HCT116 (cell line): Measurements from ENCODE around the gene SRSF11. TPM values are rescaled to one million over a fixed set of nuclear protein-coding genes. Genes with fewer than 3 reads are reported as not detected.

ENCODE experiments used
- ATAC-seq: fragments of 200-7000 bp; cut with Tn5 transposase; 2 replicates; pipeline ENCODE4 v1.9.1; 2020; ENCODE audit warnings: mild to moderate bottlenecking, moderate library complexity
- BruUV-seq: library from RNA; stranded (reverse); fragments of 400-500 nt; replicated peaks from 2 replicates; lab custom pipeline; 2021; lab: Mats Ljungman, UMichigan
- CTCF ChIA-PET: fragments of 300-600 bp; sonication (Branson Sonifier 250); formaldehyde crosslinking; loops from one replicate; lab custom pipeline; 2021; ENCODE audit warnings: antibody characterized with exemption; lab: Charles Lee
- POLR2A ChIA-PET: fragments of 300-600, 350-600 bp; sonication (Branson Sonifier 250); formaldehyde crosslinking; loops from one replicate; lab custom pipeline; 2021; ENCODE audit warnings: antibody characterized with exemption; lab: Charles Lee
- RAD21 ChIA-PET, 2 experiments: fragments of 300-600 bp; sonication (Branson Sonifier 250); formaldehyde crosslinking; loops; one replicate each; lab custom pipeline; 2023; ENCODE audit warnings: low total read pairs in 2 of 2; ENCODE audit not compliant: uncharacterized antibody in 2 of 2, unreplicated experiment in 2 of 2, low non-redundant PET in 1 of 2; lab: Charles Lee
- DNase-seq: peaks from one replicate; pipeline ENCODE4 v3.0.0-alpha.2; 2010; ENCODE audit warnings: low read depth, low spot score
- H2AFZ ChIP-seq: fragments of 200-600 bp; shearing (Covaris generic), sonication (generic); 2 replicates; pipeline ENCODE4 v1.6.1; 2017; ENCODE audit warnings: low read depth, mixed run types, mixed read lengths, antibody characterized with exemption, low read length; ENCODE audit not compliant: poor library complexity, severe bottlenecking
- H3K27ac ChIP-seq: 2 replicates; pipeline ENCODE4 v1.5.1; 2012; ENCODE audit warnings: low read depth, low read length
- H3K27me3 ChIP-seq: fragments of 200-600 bp; sonication (generic); 2 replicates; pipeline ENCODE4 v1.6.1; 2016; ENCODE audit warnings: mixed run types, low read length, mixed read lengths; ENCODE audit not compliant: insufficient read depth
- H3K36me3 ChIP-seq, 2 experiments: fragments of 200-500 bp in 1 of 2; fragments of 200-600 bp in 1 of 2; sonication (Bioruptor generic) in 1 of 2; sonication (generic) in 1 of 2; 2 replicates each; pipeline versions ENCODE4 v1.5.1 to v1.6.1; 2014 to 2016; ENCODE audit warnings: low read length in 2 of 2, inconsistent platforms in 1 of 2, mixed read lengths in 1 of 2, mixed run types in 1 of 2; ENCODE audit not compliant: insufficient read depth in 2 of 2, control insufficient read depth in 1 of 2
- H3K4me1 ChIP-seq, 2 experiments: fragments of 200-600 bp in 1 of 2; sonication (generic) in 1 of 2; 2 replicates each; pipeline versions ENCODE4 v1.5.1 to v1.6.1; 2012 to 2017; ENCODE audit warnings: low read length in 2 of 2, inconsistent platforms in 1 of 2, mild to moderate bottlenecking in 1 of 2, mixed read lengths in 1 of 2, mixed run types in 1 of 2, moderate library complexity in 1 of 2; ENCODE audit not compliant: insufficient read depth in 2 of 2, control insufficient read depth in 1 of 2
- H3K4me2 ChIP-seq: fragments of 200-600 bp; sonication (generic); 2 replicates; pipeline ENCODE4 v1.6.1; 2017; ENCODE audit warnings: mixed run types, low read length, mixed read lengths
- H3K4me3 ChIP-seq, 2 experiments: fragments of 200-600 bp in 1 of 2; sonication (generic) in 1 of 2; replicated peaks in 1 of 2; 2 replicates each; pipeline ENCODE4 v1.5.1; 2011 to 2016; ENCODE audit warnings: low read length in 2 of 2, control low read depth in 1 of 2, low read depth in 1 of 2, mild to moderate bottlenecking in 1 of 2, mixed read lengths in 1 of 2, mixed run types in 1 of 2
- H3K79me2 ChIP-seq: fragments of 200-600 bp; sonication (generic); 2 replicates; pipeline ENCODE4 v1.6.1; 2017; ENCODE audit warnings: mild to moderate bottlenecking, mixed run types, low read length, moderate library complexity, mixed read lengths; ENCODE audit not compliant: insufficient read depth
- H3K9ac ChIP-seq: fragments of 200-600 bp; sonication (generic); 2 replicates; pipeline ENCODE4 v1.6.1; 2016; ENCODE audit warnings: low read length, mixed read lengths
- H3K9me2 ChIP-seq: fragments of 200-600 bp; sonication (generic), shearing (Covaris generic); 2 replicates; pipeline ENCODE4 v1.6.1; 2017; ENCODE audit warnings: mixed run types, mild to moderate bottlenecking, moderate library complexity; ENCODE audit not compliant: insufficient read depth
- H3K9me3 ChIP-seq, 2 experiments: fragments of 200-500 bp in 1 of 2; fragments of 200-600 bp in 1 of 2; sonication (Bioruptor generic) in 1 of 2; sonication (generic) in 1 of 2; 2 replicates each; pipeline ENCODE4 v1.6.1; 2014 to 2017; ENCODE audit warnings: low read length in 2 of 2, mixed read lengths in 2 of 2, inconsistent platforms in 1 of 2, low read depth in 1 of 2, mild to moderate bottlenecking in 1 of 2, mixed run types in 1 of 2, moderate library complexity in 1 of 2; ENCODE audit not compliant: control insufficient read depth in 1 of 2, insufficient read depth in 1 of 2
- H4K20me1 ChIP-seq: fragments of 200-600 bp; sonication (generic), shearing (Covaris generic); 2 replicates; pipeline ENCODE4 v1.6.1; 2017; ENCODE audit warnings: mixed run types, mild to moderate bottlenecking, moderate library complexity; ENCODE audit not compliant: insufficient read depth
- CBX3 ChIP-seq: IDR thresholded peaks from 2 replicates; pipeline ENCODE4 v1.6.1; 2012; ENCODE audit warnings: low read depth
- CEBPB ChIP-seq: IDR thresholded peaks from 2 replicates; pipeline ENCODE4 v1.6.1; 2012; ENCODE audit warnings: low read depth
- EGR1 ChIP-seq: IDR thresholded peaks from 2 replicates; pipeline ENCODE4 v1.6.1; 2012; ENCODE audit warnings: low read depth
- ELF1 ChIP-seq: IDR thresholded peaks from 2 replicates; pipeline ENCODE4 v1.6.1; 2012; ENCODE audit warnings: low read depth, borderline replicate concordance
- EZH2 ChIP-seq: fragments of 200-600 bp; sonication (generic); IDR thresholded peaks from 2 replicates; pipeline ENCODE4 v1.6.1; 2017; ENCODE audit warnings: antibody characterized with exemption, mixed run types
- EZH2phosphoT487 ChIP-seq: fragments of 200-600 bp; IDR thresholded peaks from 2 replicates; pipeline ENCODE4 v1.6.1; 2018; ENCODE audit warnings: antibody characterized with exemption, borderline replicate concordance
- FOSL1 ChIP-seq: IDR thresholded peaks from 2 replicates; pipeline ENCODE4 v1.6.1; 2012; ENCODE audit warnings: low read depth
- POLR2AphosphoS5 ChIP-seq: IDR thresholded peaks from 2 replicates; pipeline ENCODE4 v1.6.1; 2011; ENCODE audit warnings: mild to moderate bottlenecking, low read depth, low read length, moderate library complexity
- RAD21 ChIP-seq: IDR thresholded peaks from 2 replicates; pipeline ENCODE4 v1.6.1; 2012; ENCODE audit warnings: low read depth, mild to moderate bottlenecking
- REST ChIP-seq: IDR thresholded peaks from 2 replicates; pipeline ENCODE4 v1.6.1; 2012; ENCODE audit warnings: low read depth
- SIN3A ChIP-seq: IDR thresholded peaks from 2 replicates; pipeline ENCODE4 v1.6.1; 2012; ENCODE audit warnings: low read depth
- YY1 ChIP-seq: IDR thresholded peaks from 2 replicates; pipeline ENCODE4 v1.6.1; 2011; ENCODE audit warnings: low read length, low read depth, moderate library complexity, mild to moderate bottlenecking; ENCODE audit not compliant: insufficient replicate concordance; ENCODE audit errors: extremely low read depth
- ZFX ChIP-seq: fragments of 450-650 bp; IDR thresholded peaks from 2 replicates; pipeline ENCODE4 v1.6.1; 2017
- ZNF274 ChIP-seq: fragments of 200-500 bp; sonication (Bioruptor generic); IDR thresholded peaks from 2 replicates; pipeline ENCODE4 v1.6.1; 2014; ENCODE audit warnings: mild to moderate bottlenecking, low read depth, low read length, inconsistent platforms
- intact Hi-C: fragments of 100-400 bp; cut with micrococcal nuclease; formaldehyde crosslinking; loops from 2 replicates; pipeline ENCODE4 v1.10.0; 2022
- total RNA-seq: library from RNA; stranded (reverse); gene quantifications from one replicate; pipeline ENCODE4 v1.2.1, GENCODE V29; 2021; ENCODE audit not compliant: unreplicated experiment
- TF ChIP-seq, protein P1 (sequence below): IDR thresholded peaks from 2 replicates; pipeline ENCODE4 v1.6.1; 2012
- TF ChIP-seq, protein P2 (sequence below): IDR thresholded peaks from 2 replicates; pipeline ENCODE4 v1.6.1; 2011; ENCODE audit warnings: mild to moderate bottlenecking, low read length, moderate library complexity; ENCODE audit not compliant: insufficient replicate concordance; ENCODE audit errors: extremely low read depth
- TF ChIP-seq, protein P3 (sequence below), 3 experiments: fragments of 200-600 bp in 1 of 3; sonication (generic) in 1 of 3; IDR thresholded peaks in 2 of 3; conservative IDR thresholded peaks in 1 of 3; 2 replicates each; pipeline ENCODE4 v1.5.1; 2012 to 2017; ENCODE audit warnings: low read depth in 2 of 3, low read length in 2 of 3, antibody characterized with exemption in 1 of 3, borderline replicate concordance in 1 of 3, control low read depth in 1 of 3, mild to moderate bottlenecking in 1 of 3, mixed read lengths in 1 of 3, mixed run types in 1 of 3, moderate library complexity in 1 of 3; ENCODE audit not compliant: insufficient read depth in 1 of 3

The SRSF11 gene
- total RNA-seq, 1 experiment from 2014 or later, result 166 TPM

- Histone ChIP-seq H3K4me2 (no peak overlapping the region), H3K27ac (no peak overlapping the region), H3K79me2 (peaks cover 17% of the 10 kb centered on the region), H3K9me3 (no peaks in the 10 kb centered on the region), H3K36me3 (peaks cover 70 to 86% of the 10 kb centered on the region in 2 experiments), H3K4me1 (no peaks in the 10 kb centered on the region), H4K20me1 (peaks cover 6% of the 10 kb centered on the region; the same call in 1 of the 2 replicates), H3K4me3 (no peak overlapping the region), H3K9ac (no peak overlapping the region), H2AFZ (no peak overlapping the region), H3K9me2 (no peaks in the 10 kb centered on the region), H3K27me3 (no peaks in the 10 kb centered on the region)
- RAD21 ChIA-PET, result no interaction called here
- POLR2A ChIA-PET, result no interaction called here
- ATAC-seq, result no peak
- CTCF ChIA-PET, result no interaction called here
- no peak for TF ChIP-seq ZFX
- TF ChIP-seq REST, result no peak
- TF ChIP-seq, protein P1, sequence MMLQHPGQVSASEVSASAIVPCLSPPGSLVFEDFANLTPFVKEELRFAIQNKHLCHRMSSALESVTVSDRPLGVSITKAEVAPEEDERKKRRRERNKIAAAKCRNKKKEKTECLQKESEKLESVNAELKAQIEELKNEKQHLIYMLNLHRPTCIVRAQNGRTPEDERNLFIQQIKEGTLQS, result no peak
- TF ChIP-seq FOSL1, result no peak
- TF ChIP-seq, protein P2, sequence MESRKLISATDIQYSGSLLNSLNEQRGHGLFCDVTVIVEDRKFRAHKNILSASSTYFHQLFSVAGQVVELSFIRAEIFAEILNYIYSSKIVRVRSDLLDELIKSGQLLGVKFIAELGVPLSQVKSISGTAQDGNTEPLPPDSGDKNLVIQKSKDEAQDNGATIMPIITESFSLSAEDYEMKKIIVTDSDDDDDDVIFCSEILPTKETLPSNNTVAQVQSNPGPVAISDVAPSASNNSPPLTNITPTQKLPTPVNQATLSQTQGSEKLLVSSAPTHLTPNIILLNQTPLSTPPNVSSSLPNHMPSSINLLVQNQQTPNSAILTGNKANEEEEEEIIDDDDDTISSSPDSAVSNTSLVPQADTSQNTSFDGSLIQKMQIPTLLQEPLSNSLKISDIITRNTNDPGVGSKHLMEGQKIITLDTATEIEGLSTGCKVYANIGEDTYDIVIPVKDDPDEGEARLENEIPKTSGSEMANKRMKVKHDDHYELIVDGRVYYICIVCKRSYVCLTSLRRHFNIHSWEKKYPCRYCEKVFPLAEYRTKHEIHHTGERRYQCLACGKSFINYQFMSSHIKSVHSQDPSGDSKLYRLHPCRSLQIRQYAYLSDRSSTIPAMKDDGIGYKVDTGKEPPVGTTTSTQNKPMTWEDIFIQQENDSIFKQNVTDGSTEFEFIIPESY, result no peak
- no peak for TF ChIP-seq RAD21
- TF ChIP-seq EZH2, result no peak
- no peak for TF ChIP-seq ZNF274
- no peak for TF ChIP-seq CEBPB
- TF ChIP-seq POLR2AphosphoS5, result no peak
- TF ChIP-seq, protein P3, sequence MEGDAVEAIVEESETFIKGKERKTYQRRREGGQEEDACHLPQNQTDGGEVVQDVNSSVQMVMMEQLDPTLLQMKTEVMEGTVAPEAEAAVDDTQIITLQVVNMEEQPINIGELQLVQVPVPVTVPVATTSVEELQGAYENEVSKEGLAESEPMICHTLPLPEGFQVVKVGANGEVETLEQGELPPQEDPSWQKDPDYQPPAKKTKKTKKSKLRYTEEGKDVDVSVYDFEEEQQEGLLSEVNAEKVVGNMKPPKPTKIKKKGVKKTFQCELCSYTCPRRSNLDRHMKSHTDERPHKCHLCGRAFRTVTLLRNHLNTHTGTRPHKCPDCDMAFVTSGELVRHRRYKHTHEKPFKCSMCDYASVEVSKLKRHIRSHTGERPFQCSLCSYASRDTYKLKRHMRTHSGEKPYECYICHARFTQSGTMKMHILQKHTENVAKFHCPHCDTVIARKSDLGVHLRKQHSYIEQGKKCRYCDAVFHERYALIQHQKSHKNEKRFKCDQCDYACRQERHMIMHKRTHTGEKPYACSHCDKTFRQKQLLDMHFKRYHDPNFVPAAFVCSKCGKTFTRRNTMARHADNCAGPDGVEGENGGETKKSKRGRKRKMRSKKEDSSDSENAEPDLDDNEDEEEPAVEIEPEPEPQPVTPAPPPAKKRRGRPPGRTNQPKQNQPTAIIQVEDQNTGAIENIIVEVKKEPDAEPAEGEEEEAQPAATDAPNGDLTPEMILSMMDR (IDR thresholded peaks at IDR 0.05 in 2 of 3, conservative IDR thresholded peaks at IDR 0.05 in 1 of 3; ENCODE audit: borderline replicate concordance in 1 of 3, insufficient read depth in 1 of 3, low read depth in 2 of 3, low read length in 2 of 3), result no peak
- TF ChIP-seq YY1, result no peak
- TF ChIP-seq EZH2phosphoT487, result no peak
- no peak for TF ChIP-seq EGR1
- TF ChIP-seq ELF1, result no peak
- no peak for TF ChIP-seq SIN3A
- no peak for TF ChIP-seq CBX3
- intact Hi-C loops, result no loop called here
- BruUV-seq, result no TSS peak
- DNase-seq, result no peak
Observed at GRCh38 chr1:70248729-70249128, 27.5 kb downstream of the SRSF11 start.
